Measurements from ENCODE around the gene MANF.

MANF gene

GRCh38 chr3:51396401-51396800 lies 11.3 kb downstream of the MANF start:
- no peak for TF ChIP-seq REST (IDR thresholded peaks at IDR 0.05; ENCODE audit: low read depth)
- no peak for TF ChIP-seq TAF1 (IDR thresholded peaks at IDR 0.05; ENCODE audit: low read depth)
- no peak for TF ChIP-seq FOXM1 (IDR thresholded peaks at IDR 0.05; ENCODE audit: borderline replicate concordance, low read depth)
- TF ChIP-seq EGR1 (IDR thresholded peaks at IDR 0.05): no peak
- no peak for TF ChIP-seq RAD21 (IDR thresholded peaks at IDR 0.05; ENCODE audit: low read depth)
- TF ChIP-seq ZBTB7A (IDR thresholded peaks at IDR 0.05; ENCODE audit: low read depth): no peak
- no peak for TF ChIP-seq TEAD4 (IDR thresholded peaks at IDR 0.05)
- TF ChIP-seq, protein P1, sequence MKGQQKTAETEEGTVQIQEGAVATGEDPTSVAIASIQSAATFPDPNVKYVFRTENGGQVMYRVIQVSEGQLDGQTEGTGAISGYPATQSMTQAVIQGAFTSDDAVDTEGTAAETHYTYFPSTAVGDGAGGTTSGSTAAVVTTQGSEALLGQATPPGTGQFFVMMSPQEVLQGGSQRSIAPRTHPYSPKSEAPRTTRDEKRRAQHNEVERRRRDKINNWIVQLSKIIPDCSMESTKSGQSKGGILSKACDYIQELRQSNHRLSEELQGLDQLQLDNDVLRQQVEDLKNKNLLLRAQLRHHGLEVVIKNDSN (IDR thresholded peaks at IDR 0.05): no peak
- no peak for TF ChIP-seq CEBPB (IDR thresholded peaks at IDR 0.05)
- TF ChIP-seq TCF12 (IDR thresholded peaks at IDR 0.05; ENCODE audit: low read depth): no peak

- no peak for TF ChIP-seq RAD21 (IDR thresholded peaks at IDR 0.05; ENCODE audit: low read depth)
- no peak for TF ChIP-seq TCF12 (IDR thresholded peaks at IDR 0.05; ENCODE audit: low read depth)
- TF ChIP-seq TAF1 (IDR thresholded peaks at IDR 0.05; ENCODE audit: low read depth): no peak
- no peak for TF ChIP-seq TEAD4 (IDR thresholded peaks at IDR 0.05)
- TF ChIP-seq CEBPB (IDR thresholded peaks at IDR 0.05): no peak
- no peak for TF ChIP-seq ZBTB7A (IDR thresholded peaks at IDR 0.05; ENCODE audit: low read depth)
- TF ChIP-seq, protein P2, sequence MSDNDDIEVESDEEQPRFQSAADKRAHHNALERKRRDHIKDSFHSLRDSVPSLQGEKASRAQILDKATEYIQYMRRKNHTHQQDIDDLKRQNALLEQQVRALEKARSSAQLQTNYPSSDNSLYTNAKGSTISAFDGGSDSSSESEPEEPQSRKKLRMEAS (IDR thresholded peaks at IDR 0.05): no peak
- no peak for TF ChIP-seq REST (IDR thresholded peaks at IDR 0.05; ENCODE audit: low read depth)
- TF ChIP-seq CREB1 (IDR thresholded peaks at IDR 0.05; ENCODE audit: low read depth): no peak
- no peak for TF ChIP-seq YY1 (IDR thresholded peaks at IDR 0.05; ENCODE audit: low read depth)
- no peak for TF ChIP-seq NFIC (IDR thresholded peaks at IDR 0.05)
- TF ChIP-seq, protein P1 (IDR thresholded peaks at IDR 0.05): no peak
- TF ChIP-seq FOXM1 (IDR thresholded peaks at IDR 0.05; ENCODE audit: borderline replicate concordance, low read depth): no peak
- TF ChIP-seq EGR1 (IDR thresholded peaks at IDR 0.05): no peak
Measured at GRCh38 chr3:51397392-51397791, 12.3 kb downstream of the MANF start.

GRCh38 chr3:51398595-51399310 lies 13.7 kb downstream of the MANF start:
- no peak for TF ChIP-seq TAF1 (IDR thresholded peaks at IDR 0.05; ENCODE audit: low read depth)
- no peak for TF ChIP-seq FOXM1 (IDR thresholded peaks at IDR 0.05; ENCODE audit: borderline replicate concordance, low read depth)
- no peak for TF ChIP-seq TEAD4 (IDR thresholded peaks at IDR 0.05)
- no peak for TF ChIP-seq CREB1 (IDR thresholded peaks at IDR 0.05; ENCODE audit: low read depth)
- no peak for TF ChIP-seq ZBTB7A (IDR thresholded peaks at IDR 0.05; ENCODE audit: low read depth)
- no peak for TF ChIP-seq NFIC (IDR thresholded peaks at IDR 0.05)
- TF ChIP-seq CEBPB (IDR thresholded peaks at IDR 0.05): no peak
- no peak for TF ChIP-seq RAD21 (IDR thresholded peaks at IDR 0.05; ENCODE audit: low read depth)
- TF ChIP-seq, protein P2 (IDR thresholded peaks at IDR 0.05): no peak
- no peak for TF ChIP-seq EGR1 (IDR thresholded peaks at IDR 0.05)
- TF ChIP-seq EP300 (IDR thresholded peaks at IDR 0.05; ENCODE audit: borderline replicate concordance): no peak

DNA sequence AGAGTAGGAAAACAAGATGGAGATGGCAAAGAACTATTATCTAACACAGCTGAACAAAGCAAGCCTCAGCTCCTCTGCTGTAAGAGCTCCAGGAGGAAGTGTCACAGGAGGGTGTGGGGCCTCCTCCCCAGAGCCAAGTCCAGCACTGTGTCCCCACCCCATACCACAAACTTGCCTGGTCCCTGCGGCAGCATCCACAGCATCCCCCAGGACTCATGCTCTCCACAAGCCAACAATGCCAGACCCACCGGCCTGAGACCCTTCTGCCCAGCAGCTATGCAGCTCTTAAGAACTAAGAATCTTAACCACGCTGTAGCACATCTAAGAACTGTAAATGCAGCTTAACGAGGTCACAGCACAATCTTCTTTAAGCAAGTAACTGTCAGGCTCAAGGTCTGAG lies 15.1 kb downstream of the MANF start:
- no peak for TF ChIP-seq FOXM1 (IDR thresholded peaks at IDR 0.05; ENCODE audit: borderline replicate concordance, low read depth)

GRCh38 chr3:51401735-51402134 lies 16.6 kb downstream of the MANF start:
- TF ChIP-seq, protein P2 (IDR thresholded peaks at IDR 0.05): no peak
- TF ChIP-seq ZBTB7A (IDR thresholded peaks at IDR 0.05; ENCODE audit: low read depth) (no peak), REST (IDR thresholded peaks at IDR 0.05; ENCODE audit: low read depth) (no peak), NFIC (IDR thresholded peaks at IDR 0.05) (no peak), TEAD4 (IDR thresholded peaks at IDR 0.05) (no peak), EP300 (IDR thresholded peaks at IDR 0.05; ENCODE audit: borderline replicate concordance) (no peak), TCF12 (IDR thresholded peaks at IDR 0.05; ENCODE audit: low read depth) (no peak), EGR1 (IDR thresholded peaks at IDR 0.05) (no peak), FOXM1 (IDR thresholded peaks at IDR 0.05; ENCODE audit: borderline replicate concordance, low read depth) (no peak), TAF1 (IDR thresholded peaks at IDR 0.05; ENCODE audit: low read depth) (no peak), YY1 (IDR thresholded peaks at IDR 0.05; ENCODE audit: low read depth) (no peak), RAD21 (IDR thresholded peaks at IDR 0.05; ENCODE audit: low read depth) (no peak), CEBPB (IDR thresholded peaks at IDR 0.05) (no peak)
- TF ChIP-seq, protein P1 (IDR thresholded peaks at IDR 0.05): no peak

Measured in Ishikawa (cell line).